ENCODE measurements around the gene HES1.
"Not testable (repeated sequence)": the region's sequence is repeated elsewhere in the genome, so short reads cannot be mapped to it uniquely, and the experiment has no call there.

Gene HES1

DNA sequence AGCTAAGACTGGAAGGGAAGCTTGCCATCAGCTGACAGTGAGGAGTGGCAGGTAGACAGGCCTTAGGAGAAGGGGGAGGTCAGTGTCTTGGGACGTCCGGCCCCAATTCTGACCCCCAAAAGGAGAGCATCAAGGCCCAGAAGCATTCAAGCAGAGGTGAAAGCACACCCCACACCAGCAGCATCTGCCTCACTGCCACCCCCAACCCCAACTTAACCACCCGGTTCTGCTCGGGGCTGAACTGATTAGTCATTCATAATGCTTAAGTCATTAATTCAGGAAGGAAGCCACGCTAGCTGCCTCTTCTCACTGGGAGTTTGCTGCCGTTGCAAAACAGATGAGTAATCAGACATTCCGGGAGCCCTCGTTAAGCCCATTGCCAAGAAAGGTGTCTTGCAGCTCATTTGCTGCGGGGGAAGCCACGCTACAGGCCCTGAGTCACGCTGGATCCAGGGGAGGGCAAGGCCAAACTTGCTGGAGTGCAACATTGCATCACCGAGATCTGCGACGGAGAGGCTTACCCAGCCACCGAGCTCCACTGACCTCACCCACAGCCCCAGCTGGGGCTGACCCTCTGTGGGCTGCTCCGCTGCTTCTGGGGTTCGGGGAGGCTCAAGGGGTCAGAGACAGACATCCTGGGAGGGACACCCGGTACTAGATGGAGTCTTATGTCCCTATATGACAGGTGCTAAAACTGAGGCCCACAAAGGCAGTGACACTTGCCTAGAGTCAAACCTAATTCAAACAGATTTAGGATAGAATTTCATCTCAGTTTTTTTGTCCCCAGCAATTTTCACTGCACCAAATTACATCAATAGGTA lies 46.4 kb upstream of the HES1 start:
- TF ChIP-seq, protein P1, sequence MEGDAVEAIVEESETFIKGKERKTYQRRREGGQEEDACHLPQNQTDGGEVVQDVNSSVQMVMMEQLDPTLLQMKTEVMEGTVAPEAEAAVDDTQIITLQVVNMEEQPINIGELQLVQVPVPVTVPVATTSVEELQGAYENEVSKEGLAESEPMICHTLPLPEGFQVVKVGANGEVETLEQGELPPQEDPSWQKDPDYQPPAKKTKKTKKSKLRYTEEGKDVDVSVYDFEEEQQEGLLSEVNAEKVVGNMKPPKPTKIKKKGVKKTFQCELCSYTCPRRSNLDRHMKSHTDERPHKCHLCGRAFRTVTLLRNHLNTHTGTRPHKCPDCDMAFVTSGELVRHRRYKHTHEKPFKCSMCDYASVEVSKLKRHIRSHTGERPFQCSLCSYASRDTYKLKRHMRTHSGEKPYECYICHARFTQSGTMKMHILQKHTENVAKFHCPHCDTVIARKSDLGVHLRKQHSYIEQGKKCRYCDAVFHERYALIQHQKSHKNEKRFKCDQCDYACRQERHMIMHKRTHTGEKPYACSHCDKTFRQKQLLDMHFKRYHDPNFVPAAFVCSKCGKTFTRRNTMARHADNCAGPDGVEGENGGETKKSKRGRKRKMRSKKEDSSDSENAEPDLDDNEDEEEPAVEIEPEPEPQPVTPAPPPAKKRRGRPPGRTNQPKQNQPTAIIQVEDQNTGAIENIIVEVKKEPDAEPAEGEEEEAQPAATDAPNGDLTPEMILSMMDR (IDR thresholded peaks at IDR 0.05) = no peak

DNA sequence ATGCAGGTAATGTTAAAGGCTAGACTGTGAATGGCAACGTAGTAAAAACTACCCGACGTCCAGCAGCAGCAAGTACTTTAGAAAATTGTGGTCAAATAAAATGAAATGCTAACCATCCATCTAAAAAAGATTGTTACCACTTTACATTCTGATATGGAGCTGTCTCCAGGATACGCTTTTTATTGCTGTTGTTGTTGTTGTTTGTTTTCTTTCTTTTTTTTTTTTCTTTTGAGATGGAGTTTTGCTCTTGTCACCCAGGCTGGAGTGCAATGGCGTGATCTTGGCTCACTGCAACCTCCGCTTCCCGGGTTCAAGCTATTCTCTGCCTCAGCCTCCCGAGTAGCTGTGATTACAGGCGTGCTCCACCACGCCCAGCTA lies 45.8 kb upstream of the HES1 start:
- not testable (repeated sequence) for H3K27ac ChIP-seq; H3K4me1 ChIP-seq; H3K9me3 ChIP-seq (ENCODE audit: control insufficient read depth, low read length); H3K4me3 ChIP-seq (ENCODE audit: low read depth, low read length); H3K9ac ChIP-seq; H3K27me3 ChIP-seq (ENCODE audit: control insufficient read depth, insufficient read depth, low read length); H3K79me2 ChIP-seq; H3K36me3 ChIP-seq (ENCODE audit: control insufficient read depth, insufficient read depth, low read length); H3K4me2 ChIP-seq (ENCODE audit: low read length); H2AFZ ChIP-seq

More for the DNA sequence above, 46.4 kb upstream of the HES1 start:
- Histone ChIP-seq H3K79me2 (no peaks in the 10 kb centered on the region), H3K9me3 (ENCODE audit: control insufficient read depth, low read length) (no peaks in the 10 kb centered on the region), H3K4me3 (ENCODE audit: low read depth, low read length) (no peak overlapping the region), H3K27me3 (ENCODE audit: control insufficient read depth, insufficient read depth, low read length) (no peaks in the 10 kb centered on the region), H3K9ac (no peak overlapping the region), H3K4me1 (no peaks in the 10 kb centered on the region), H3K36me3 (ENCODE audit: control insufficient read depth, insufficient read depth, low read length) (no peaks in the 10 kb centered on the region), H2AFZ (no peak overlapping the region), H3K27ac (no peak overlapping the region), H3K4me2 (ENCODE audit: low read length) (no peak overlapping the region)

DNA sequence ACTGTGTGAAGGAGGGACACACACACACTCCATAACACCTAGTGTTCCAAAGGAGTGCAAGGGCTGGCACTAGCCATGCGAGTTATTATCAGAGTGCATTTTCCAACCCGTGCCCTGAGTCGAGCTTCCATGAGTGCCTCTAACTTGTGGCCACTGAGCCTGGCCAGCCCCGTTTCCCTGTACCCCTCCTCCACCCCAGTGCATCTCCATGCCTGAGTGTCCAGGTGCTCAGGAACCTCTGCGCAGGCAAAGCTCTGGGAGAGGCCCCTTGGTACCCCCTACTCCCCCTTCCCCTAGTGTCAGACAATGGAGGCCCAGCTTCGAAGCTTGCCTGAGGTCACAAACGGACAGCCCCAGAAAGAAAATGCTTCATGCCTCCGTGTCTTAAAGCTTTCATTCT lies 45.2 kb upstream of the HES1 start:
- Histone ChIP-seq H3K9ac (no peak overlapping the region), H3K4me1 (no peaks in the 10 kb centered on the region), H3K36me3 (ENCODE audit: control insufficient read depth, insufficient read depth, low read length) (no peaks in the 10 kb centered on the region), H3K4me3 (ENCODE audit: low read depth, low read length) (no peak overlapping the region), H3K4me2 (ENCODE audit: low read length) (no peak overlapping the region), H3K27me3 (ENCODE audit: control insufficient read depth, insufficient read depth, low read length) (no peaks in the 10 kb centered on the region), H3K27ac (no peak overlapping the region), H3K9me3 (ENCODE audit: control insufficient read depth, low read length) (no peaks in the 10 kb centered on the region), H2AFZ (no peak overlapping the region), H3K79me2 (no peaks in the 10 kb centered on the region)
- TF ChIP-seq, protein P1 (IDR thresholded peaks at IDR 0.05) = no peak

DNA sequence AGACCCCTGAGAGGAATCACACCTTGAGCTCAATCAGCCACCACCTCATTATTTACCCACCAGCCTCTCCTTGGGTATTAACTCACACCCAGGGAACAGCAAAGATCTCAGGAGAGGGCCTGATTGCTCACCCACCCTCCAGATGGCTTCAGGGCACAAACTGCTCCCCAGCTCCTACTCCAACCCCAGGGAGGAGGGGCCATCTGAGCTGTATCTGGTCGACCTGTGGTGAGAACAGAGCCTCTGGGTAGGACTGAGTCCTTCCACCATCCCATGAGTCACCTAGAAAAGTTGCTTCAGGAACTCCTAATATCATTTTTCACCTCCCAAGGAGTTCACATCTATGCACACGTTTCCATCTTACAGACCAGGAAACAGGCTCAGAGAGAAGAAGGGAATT lies 44.8 kb upstream of the HES1 start:
- H3K27ac ChIP-seq = no peak overlapping the region
- H3K9me3 ChIP-seq (ENCODE audit: control insufficient read depth, low read length) = no peaks in the 10 kb centered on the region
- H3K4me2 ChIP-seq (ENCODE audit: low read length) = no peak overlapping the region
- H3K79me2 ChIP-seq = no peaks in the 10 kb centered on the region
- no peaks in the 10 kb centered on the region for H3K36me3 ChIP-seq (ENCODE audit: control insufficient read depth, insufficient read depth, low read length)
- H3K27me3 ChIP-seq (ENCODE audit: control insufficient read depth, insufficient read depth, low read length) = no peaks in the 10 kb centered on the region
- TF ChIP-seq, protein P1 (IDR thresholded peaks at IDR 0.05) = no peak
- H3K4me1 ChIP-seq = no peaks in the 10 kb centered on the region
- H3K9ac ChIP-seq = no peak overlapping the region
- no peak overlapping the region for H3K4me3 ChIP-seq (ENCODE audit: low read depth, low read length)
- H2AFZ ChIP-seq = no peak overlapping the region

DNA sequence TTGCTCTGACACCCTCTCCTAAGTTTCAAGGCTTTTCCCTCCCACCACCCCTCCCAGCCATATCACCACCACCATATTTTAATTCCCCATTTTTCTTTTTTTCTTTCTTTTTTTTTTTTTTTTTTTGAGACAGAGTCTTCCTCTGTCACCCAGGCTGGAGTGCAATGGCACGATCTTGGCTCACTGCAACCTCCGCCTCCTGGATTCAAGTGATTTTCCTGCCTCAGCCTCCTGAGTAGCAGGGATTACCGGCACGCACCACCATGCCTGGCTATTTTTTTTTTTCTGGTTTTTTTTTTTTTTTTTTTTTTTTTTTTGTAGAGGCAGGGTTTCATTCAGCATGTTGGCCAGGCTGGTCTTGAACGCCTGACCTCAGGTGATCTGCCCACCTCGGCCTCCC lies 44.1 kb upstream of the HES1 start:
- not testable (repeated sequence) for H3K4me1 ChIP-seq; H2AFZ ChIP-seq; H3K79me2 ChIP-seq; H3K27ac ChIP-seq; H3K4me2 ChIP-seq (ENCODE audit: low read length); H3K4me3 ChIP-seq (ENCODE audit: low read depth, low read length); H3K9ac ChIP-seq; H3K36me3 ChIP-seq (ENCODE audit: control insufficient read depth, insufficient read depth, low read length); H3K9me3 ChIP-seq (ENCODE audit: control insufficient read depth, low read length); H3K27me3 ChIP-seq (ENCODE audit: control insufficient read depth, insufficient read depth, low read length)

DNA sequence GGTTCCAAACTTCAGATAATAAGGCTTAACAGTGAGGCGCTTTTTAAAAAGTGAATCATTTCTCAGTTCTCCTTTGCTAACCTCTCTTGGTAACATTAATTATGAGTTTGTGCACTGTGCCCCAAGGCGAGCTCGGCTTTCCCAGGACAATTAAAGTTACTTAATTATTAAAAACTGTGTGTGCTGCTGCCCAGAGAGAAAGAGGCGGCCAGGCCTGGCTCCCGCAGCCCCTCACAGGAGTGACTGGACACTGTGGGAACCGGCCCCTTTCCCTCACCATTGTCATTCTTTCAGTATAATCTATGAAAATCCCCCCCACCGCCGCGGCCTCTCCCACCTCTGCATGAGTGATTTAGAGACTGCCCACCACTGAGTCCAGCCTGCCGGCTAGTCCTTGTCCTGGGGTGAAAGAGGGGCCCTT lies 43.1 kb upstream of the HES1 start:
- Histone ChIP-seq H3K36me3 (ENCODE audit: control insufficient read depth, insufficient read depth, low read length) (no peaks in the 10 kb centered on the region), H3K79me2 (no peaks in the 10 kb centered on the region), H3K4me2 (ENCODE audit: low read length) (no peak overlapping the region), H3K4me3 (ENCODE audit: low read depth, low read length) (no peak overlapping the region), H2AFZ (no peak overlapping the region), H3K27ac (no peak overlapping the region), H3K9ac (no peak overlapping the region), H3K27me3 (ENCODE audit: control insufficient read depth, insufficient read depth, low read length) (no peaks in the 10 kb centered on the region), H3K9me3 (ENCODE audit: control insufficient read depth, low read length) (no peaks in the 10 kb centered on the region), H3K4me1 (no peaks in the 10 kb centered on the region)
- TF ChIP-seq, protein P1 (IDR thresholded peaks at IDR 0.05) = no peak
